Thymus (tissue), 11 donors: Measurements from ENCODE around the gene MAD1L1. TPM values are rescaled to one million over a fixed set of nuclear protein-coding genes. Genes with fewer than 3 reads are reported as not detected.

ENCODE experiments used
- DNase-seq, 9 donors: peaks; one replicate each; pipeline ENCODE4 v3.0.0-alpha.2; 2013; ENCODE audit warnings: low spot score in 9 of 9, low read depth in 6 of 9, missing footprints in 1 of 9
- H3K27ac ChIP-seq, 2 donors: one replicate each; pipeline ENCODE4 v1.5.1; 2013; ENCODE audit warnings: control low read depth in 1 of 2, low read depth in 1 of 2, low read length in 1 of 2, mild to moderate bottlenecking in 1 of 2, moderate library complexity in 1 of 2
- H3K27me3 ChIP-seq, 2 donors: one replicate each; pipeline ENCODE4 v1.5.1; 2013; ENCODE audit warnings: low read length in 1 of 2; ENCODE audit not compliant: control insufficient read depth in 2 of 2, insufficient read depth in 1 of 2
- H3K36me3 ChIP-seq, 2 donors: one replicate each; pipeline ENCODE4 v1.5.1; 2013; ENCODE audit warnings: low read length in 1 of 2, mild to moderate bottlenecking in 1 of 2, moderate library complexity in 1 of 2; ENCODE audit not compliant: control insufficient read depth in 2 of 2, insufficient read depth in 2 of 2
- H3K4me1 ChIP-seq, 2 donors: one replicate each; pipeline ENCODE4 v1.5.1; 2013; ENCODE audit warnings: low read length in 2 of 2; ENCODE audit not compliant: control insufficient read depth in 2 of 2, insufficient read depth in 2 of 2
- H3K4me3 ChIP-seq, 2 donors: one replicate each; pipeline ENCODE4 v1.5.1; 2013; ENCODE audit warnings: low read length in 2 of 2, control low read depth in 1 of 2, mild to moderate bottlenecking in 1 of 2
- H3K9me3 ChIP-seq, 2 donors: one replicate each; pipeline ENCODE4 v1.5.1; 2013; ENCODE audit warnings: low read length in 1 of 2, mild to moderate bottlenecking in 1 of 2; ENCODE audit not compliant: control insufficient read depth in 2 of 2, insufficient read depth in 1 of 2
- WGBS: extraction: QIAGEN DNeasy Blood & Tissue Kit; methylation state at CpG from one replicate; pipeline ENCODE4 v1.1.7; 2013; 5-methylcytosine and 5-hydroxymethylcytosine counted together
- polyA plus RNA-seq: library from polyadenylated mRNA; stranded (reverse); fragments of 200-250 nt; gene quantifications from one replicate; pipeline ENCODE4 v1.2.3, GENCODE V29; 2013
- total RNA-seq: library from RNA; stranded (reverse); fragments of 120-200 nt; gene quantifications from one replicate; pipeline ENCODE4 v1.2.4, GENCODE V29; 2013
- donor health status: healthy.

MAD1L1 gene
- total and polyA plus RNA-seq, 2 donors, result 93.3 to 103 TPM

DNA sequence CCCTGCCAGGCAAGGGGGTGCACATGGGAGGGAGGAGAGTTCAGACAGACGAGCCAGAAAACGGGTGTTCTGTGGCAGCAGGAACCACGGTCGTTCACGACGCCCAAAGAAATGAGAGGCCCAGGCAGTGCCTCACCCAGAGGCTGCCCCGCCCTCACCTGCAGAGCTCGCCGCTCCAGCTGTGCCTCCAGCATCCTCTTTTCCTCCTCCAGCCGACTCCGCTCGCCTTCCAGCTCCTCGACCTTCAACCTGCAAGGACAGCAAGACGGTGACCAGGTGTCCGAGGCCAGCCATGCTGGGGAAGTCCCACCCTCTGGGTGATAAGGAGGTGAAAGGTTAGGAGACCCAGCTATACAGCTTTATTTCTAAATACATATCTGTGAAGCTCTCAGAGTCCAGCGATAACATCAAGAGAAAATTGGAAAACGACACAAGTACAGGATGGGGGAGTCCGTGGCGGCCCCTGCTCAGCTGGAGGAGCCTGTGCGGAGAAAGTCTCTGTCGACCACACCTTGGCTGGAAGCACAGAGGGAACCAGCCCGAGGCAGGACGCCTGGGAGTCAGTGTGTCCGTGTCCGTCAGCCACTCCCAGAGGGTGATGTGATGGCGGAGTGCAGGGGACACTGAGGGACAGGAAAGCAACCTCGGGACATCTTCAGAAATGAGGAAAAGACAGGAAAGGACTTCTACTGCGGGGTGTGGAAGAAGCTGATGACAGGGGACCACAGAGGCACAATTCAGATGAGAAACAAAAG is 275.1 kb downstream of the MAD1L1 start:
- Histone ChIP-seq H3K4me3 (no peak overlapping the region), H3K4me1 (no peaks in the 10 kb centered on the region), H3K36me3 (peaks cover 17 to 24% of the 10 kb centered on the region in 2 donors), H3K27ac (no peak overlapping the region), H3K9me3 (peaks cover 2 to 12% of the 10 kb centered on the region in 2 donors), H3K27me3 (no peaks in the 10 kb centered on the region)
- 96% methylated on average over 28 of the region's 28 CpGs for WGBS
- no peak for DNase-seq

DNA sequence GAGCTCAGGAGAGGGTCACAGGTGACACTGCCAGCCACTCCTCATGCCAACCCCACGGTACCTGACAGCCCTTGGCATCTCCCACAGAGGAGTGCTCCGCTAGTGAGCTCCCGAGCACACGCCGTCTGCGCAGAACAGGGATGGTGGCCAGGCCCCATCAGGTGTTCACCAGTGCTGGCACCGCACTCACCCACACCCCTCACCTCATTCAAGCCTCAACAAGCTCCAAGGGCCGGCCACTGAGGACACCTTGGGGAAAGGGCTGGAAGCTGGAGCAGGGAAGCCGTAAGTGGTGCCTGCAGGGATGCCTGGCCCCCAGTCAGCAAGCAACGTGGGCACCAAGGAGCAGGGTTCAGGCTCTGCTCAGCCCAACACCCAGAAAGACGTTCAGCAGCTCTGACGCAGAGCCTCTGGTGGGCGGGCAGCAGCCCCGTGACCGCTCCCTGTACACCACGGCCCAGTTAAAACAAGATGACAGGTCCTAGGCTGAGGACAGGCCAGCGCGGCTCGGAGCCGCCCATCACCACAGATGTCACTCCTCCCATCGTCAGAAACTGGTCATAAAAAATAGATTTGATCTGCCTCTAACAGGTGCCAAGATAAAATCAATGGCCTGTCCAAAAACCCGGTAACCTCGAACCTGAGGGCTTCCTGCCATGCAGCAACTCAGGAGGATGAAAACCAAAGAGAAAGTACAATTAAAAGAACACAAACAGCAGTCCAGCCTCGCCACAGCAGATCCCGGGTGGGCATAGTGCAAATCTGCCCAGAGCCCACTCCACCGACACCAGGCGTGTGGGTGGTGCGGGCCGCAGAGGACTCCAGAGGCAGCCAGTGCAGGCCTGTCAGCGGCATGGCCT is 275.9 kb downstream of the MAD1L1 start:
- Histone ChIP-seq H3K4me3 (no peak overlapping the region), H3K36me3 (peaks cover 17 to 24% of the 10 kb centered on the region in 2 donors), H3K27ac (no peak overlapping the region), H3K27me3 (no peaks in the 10 kb centered on the region), H3K4me1 (no peaks in the 10 kb centered on the region), H3K9me3 (peaks cover 2 to 11% of the 10 kb centered on the region in 2 donors)
- WGBS, result 93% methylated on average over 30 of the region's 30 CpGs
- DNase-seq, result no peak

DNA sequence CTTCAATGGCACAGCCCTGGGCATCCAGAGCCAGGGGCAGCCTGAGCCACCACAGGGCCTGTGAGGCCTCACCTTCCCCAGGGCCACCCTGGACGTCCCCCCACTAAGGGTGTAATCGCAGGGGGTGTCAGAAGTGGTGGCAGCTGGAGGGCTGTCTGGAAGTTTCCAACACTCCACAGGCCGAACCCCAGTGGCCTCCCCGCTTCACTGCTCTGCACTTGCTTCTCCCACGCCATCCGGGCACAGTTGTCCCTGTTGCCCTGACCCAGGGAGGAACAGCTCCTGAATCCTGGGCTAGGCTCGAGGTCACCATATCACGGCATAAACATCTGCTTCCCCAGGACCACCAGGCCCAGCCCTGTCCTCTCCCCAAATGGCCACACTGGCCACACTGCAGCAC is 276.6 kb downstream of the MAD1L1 start:
- no peak overlapping the region for H3K4me3 ChIP-seq
- H3K4me1 ChIP-seq, result peaks cover 0 to 1% of the 10 kb centered on the region in 2 donors
- peaks cover 17 to 27% of the 10 kb centered on the region in 2 donors for H3K36me3 ChIP-seq
- 99% methylated on average over 8 of the region's 8 CpGs for WGBS
- peaks cover 2 to 11% of the 10 kb centered on the region in 2 donors for H3K9me3 ChIP-seq
- H3K27me3 ChIP-seq, result no peaks in the 10 kb centered on the region
- H3K27ac ChIP-seq, result no peak overlapping the region
- no peak for DNase-seq

DNA sequence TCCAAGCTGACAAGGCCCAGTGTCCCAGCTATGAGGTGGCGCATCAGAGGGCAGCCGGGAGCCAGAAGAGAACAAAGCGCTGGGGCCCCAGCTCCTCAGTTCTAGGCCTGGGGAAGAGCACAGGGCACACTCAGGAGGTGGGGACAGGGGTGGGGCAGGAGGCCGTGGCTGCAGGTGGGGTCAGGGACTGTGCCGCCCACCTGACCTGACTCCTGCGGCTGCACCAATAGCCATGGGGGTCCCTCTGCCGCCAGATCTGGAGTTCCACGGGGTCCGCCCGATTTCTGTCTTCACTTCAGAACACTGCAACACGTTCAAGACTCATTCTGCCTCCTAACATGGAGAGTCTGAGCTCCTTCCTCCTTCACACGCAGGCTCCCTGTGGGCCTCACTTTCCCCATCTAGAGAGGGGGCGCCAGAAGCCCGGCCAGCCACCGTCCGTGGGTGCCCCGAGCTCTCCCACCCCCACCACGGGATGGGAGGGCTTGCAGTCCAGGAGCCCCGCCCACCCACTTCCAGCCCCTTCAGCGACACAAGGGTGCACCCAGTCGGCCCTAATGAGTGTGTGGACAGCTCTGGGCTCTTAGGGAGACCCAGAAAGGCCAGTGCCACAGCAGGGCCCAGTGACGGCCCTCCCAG is 278.3 kb downstream of the MAD1L1 start:
- Histone ChIP-seq H3K27me3 (no peaks in the 10 kb centered on the region), H3K4me3 (no peak overlapping the region), H3K36me3 (peaks cover 17 to 30% of the 10 kb centered on the region in 2 donors), H3K4me1 (peaks cover 2 to 6% of the 10 kb centered on the region in 2 donors), H3K9me3 (peaks cover 2 to 11% of the 10 kb centered on the region in 2 donors), H3K27ac (no peak overlapping the region)
- no peak for DNase-seq
- WGBS, result 95% methylated on average over 22 of the region's 22 CpGs

DNA sequence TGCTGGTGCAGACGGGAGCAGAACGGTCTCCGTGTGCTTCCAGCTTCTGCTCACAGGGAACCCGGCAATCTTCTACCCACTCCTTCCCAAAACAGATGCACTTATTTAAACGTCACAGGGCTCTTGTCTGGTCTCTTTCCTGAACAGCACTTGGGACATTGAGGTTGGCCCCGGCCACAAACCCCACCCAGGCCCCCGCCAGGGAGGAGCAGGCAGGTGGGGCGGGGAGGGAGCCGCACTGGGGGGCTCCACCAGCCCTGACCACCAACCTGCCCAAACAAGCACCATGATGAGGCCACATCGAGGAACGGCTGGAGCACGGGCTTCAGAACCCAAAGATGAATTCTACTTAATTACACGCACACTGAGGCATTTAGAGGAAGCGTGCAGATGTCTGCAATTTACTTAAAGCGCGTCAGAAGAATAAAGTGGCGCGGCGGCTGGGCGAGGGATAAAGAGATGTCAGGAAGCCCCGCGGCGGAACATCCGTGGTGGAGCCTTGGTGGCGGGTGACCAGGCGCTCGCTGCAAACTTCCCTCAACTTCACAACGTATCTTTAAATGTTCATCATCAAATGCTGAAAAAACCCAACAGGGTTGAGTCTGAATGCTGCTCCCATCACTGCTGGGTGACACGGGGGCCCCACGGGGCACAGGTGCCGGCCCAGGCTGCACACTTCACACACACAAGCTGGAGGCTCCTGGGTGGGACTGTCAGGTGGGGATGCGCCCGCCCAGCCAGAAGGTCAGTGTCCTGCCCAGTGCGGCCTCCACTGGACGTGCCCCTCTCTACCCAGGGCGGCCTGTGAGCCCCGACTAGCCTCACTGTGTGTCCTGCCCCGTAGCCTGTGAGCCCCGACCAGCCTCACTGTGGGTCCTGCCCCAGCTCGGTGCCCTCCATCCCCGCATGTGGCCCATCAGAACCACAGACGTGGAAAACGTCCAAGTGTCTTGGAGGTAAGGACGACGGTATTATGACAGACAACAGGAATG is 279.2 kb downstream of the MAD1L1 start:
- H3K9me3 ChIP-seq, result peaks cover 2 to 8% of the 10 kb centered on the region in 2 donors
- peaks cover 17 to 34% of the 10 kb centered on the region in 2 donors for H3K36me3 ChIP-seq
- no peaks in the 10 kb centered on the region for H3K27me3 ChIP-seq
- WGBS, result 96% methylated on average over 45 of the region's 45 CpGs
- H3K27ac ChIP-seq, result no peak overlapping the region
- H3K4me3 ChIP-seq, result no peak overlapping the region
- H3K4me1 ChIP-seq, result peaks cover 2 to 6% of the 10 kb centered on the region in 2 donors
- DNase-seq, result no peak

DNA sequence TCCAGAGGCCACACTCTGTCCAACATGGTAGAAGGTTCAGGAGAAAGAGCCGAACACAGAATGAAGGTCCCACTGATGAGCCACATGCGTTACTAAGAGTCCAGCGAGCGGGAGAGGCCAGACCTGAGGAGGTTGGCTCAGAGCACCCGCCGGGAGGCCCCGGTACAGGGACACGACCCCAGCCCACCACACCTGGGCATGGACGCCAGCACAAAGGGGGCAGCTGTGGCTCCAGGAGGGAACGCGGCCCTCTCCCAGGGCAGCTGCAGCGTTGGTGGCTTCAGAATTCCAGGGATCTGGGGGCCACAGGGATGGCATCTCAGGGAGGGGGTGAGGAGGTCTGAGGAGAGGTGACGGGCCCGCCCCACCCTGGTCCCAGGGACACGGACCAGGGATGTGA is 280.0 kb downstream of the MAD1L1 start:
- H3K27me3 ChIP-seq, result no peaks in the 10 kb centered on the region
- WGBS, result 99% methylated on average over 15 of the region's 15 CpGs
- peaks cover 2 to 6% of the 10 kb centered on the region in 2 donors for H3K4me1 ChIP-seq
- H3K36me3 ChIP-seq, result peaks cover 17 to 31% of the 10 kb centered on the region in 2 donors
- H3K27ac ChIP-seq, result no peak overlapping the region
- peaks cover under 1% of the 10 kb centered on the region in 2 donors for H3K9me3 ChIP-seq
- DNase-seq, result no peak
- H3K4me3 ChIP-seq, result no peak overlapping the region

DNA sequence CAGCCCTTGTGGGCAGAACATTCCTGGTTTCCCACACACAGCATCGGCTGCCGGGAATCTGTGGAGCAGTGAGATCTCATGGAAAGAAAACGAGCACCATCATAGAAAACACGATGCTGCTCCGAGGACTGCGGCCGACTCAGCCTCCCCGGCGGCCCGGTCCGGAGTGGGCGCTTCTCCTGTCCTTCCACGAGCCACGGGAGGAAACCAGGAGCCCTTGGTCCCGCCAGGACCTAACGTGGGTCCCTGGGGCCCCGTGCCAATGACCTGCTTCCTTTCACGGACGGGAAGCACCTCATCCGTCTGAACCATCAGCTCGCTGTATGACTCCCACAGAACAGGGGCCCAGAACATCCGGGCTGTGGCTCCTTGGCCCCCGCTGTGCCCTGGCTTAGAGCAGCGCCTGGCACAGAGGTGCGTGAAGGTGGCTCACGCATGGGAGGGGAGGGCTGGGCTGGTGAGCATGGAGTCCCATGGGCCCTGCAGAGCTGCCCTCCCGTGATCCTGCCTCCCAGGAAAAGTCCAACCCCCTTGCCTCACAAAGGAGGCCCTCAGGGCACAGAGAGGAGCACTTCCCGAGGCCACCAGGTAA is 280.5 kb downstream of the MAD1L1 start:
- H3K36me3 ChIP-seq, result peaks cover 17 to 26% of the 10 kb centered on the region in 2 donors
- H3K27ac ChIP-seq, result no peak overlapping the region
- H3K4me3 ChIP-seq, result no peak overlapping the region
- H3K27me3 ChIP-seq, result no peaks in the 10 kb centered on the region
- DNase-seq, result no peak
- no peaks in the 10 kb centered on the region for H3K9me3 ChIP-seq
- 98% methylated on average over 28 of the region's 28 CpGs for WGBS
- H3K4me1 ChIP-seq, result peaks cover 2 to 6% of the 10 kb centered on the region in 2 donors

DNA sequence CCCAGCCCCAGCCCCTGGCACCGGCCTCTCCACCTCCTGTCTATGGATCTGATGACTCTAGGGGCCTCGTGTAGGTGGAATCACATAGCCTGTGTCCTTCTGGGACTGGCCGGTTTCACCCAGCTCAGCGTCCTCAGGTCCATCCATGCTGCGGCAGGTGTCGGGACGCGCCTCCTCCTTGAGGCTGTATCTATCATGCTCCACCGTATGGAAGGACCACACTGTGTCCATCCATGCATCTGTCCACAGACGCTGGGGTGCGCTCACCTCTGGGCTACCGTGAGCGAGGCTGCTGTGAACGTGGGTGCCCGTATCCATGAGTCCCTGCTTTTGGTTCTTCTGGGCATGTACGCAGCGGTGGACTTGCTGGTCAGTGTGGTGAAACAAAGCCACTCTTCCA is 281.1 kb downstream of the MAD1L1 start:
- H3K4me3 ChIP-seq, result no peak overlapping the region
- H3K9me3 ChIP-seq, result no peaks in the 10 kb centered on the region
- H3K27ac ChIP-seq, result no peak overlapping the region
- peaks cover 15 to 19% of the 10 kb centered on the region in 2 donors for H3K36me3 ChIP-seq
- no peaks in the 10 kb centered on the region for H3K27me3 ChIP-seq
- peaks cover 2 to 6% of the 10 kb centered on the region in 2 donors for H3K4me1 ChIP-seq
- DNase-seq, result no peak
- WGBS, result 93% methylated on average over 17 of the region's 17 CpGs
